Neural progenitor cell (in vitro differentiated cells): ENCODE measurements around the gene C11orf52. TPM values are rescaled to one million over a fixed set of nuclear protein-coding genes. Genes with fewer than 3 reads are reported as not detected.

Source experiments
- DNase-seq: peaks from one replicate; pipeline ENCODE4 v3.0.0-alpha.2; 2016; ENCODE audit warnings: low spot score
- H2AFZ ChIP-seq: fragments of 200-600 bp; sonication (generic); replicated peaks from 2 replicates; pipeline ENCODE4 v1.6.1; 2016; ENCODE audit warnings: antibody characterized with exemption
- H3F3A ChIP-seq: fragments of 200-600 bp; sonication (generic); 2 replicates; pipeline ENCODE4 v1.6.1; 2016; ENCODE audit warnings: antibody characterized with exemption, low read depth
- H3K27ac ChIP-seq: fragments of 200-600 bp; sonication (generic); 2 replicates; pipeline ENCODE4 v1.5.1; 2016; ENCODE audit warnings: mild to moderate bottlenecking
- H3K27me3 ChIP-seq: fragments of 200-600 bp; sonication (generic); 2 replicates; pipeline ENCODE4 v1.6.1; 2016; ENCODE audit warnings: mild to moderate bottlenecking, moderate library complexity
- H3K36me3 ChIP-seq: fragments of 200-600 bp; sonication (generic); 2 replicates; pipeline ENCODE4 v1.5.1; 2016
- H3K4me1 ChIP-seq: fragments of 200-600 bp; sonication (generic); 2 replicates; pipeline ENCODE4 v1.6.1; 2016; ENCODE audit warnings: mixed run types
- H3K4me2 ChIP-seq: fragments of 200-600 bp; sonication (generic); 2 replicates; pipeline ENCODE4 v1.6.1; 2016
- H3K4me3 ChIP-seq: fragments of 200-600 bp; sonication (generic); 2 replicates; pipeline ENCODE4 v1.5.1; 2016
- H3K79me2 ChIP-seq: fragments of 200-600 bp; sonication (generic); 2 replicates; pipeline ENCODE4 v1.6.1; 2016; ENCODE audit warnings: low read depth
- H3K9ac ChIP-seq: fragments of 200-600 bp; sonication (generic); 2 replicates; pipeline ENCODE4 v1.6.1; 2016
- H3K9me3 ChIP-seq: fragments of 200-600 bp; sonication (generic); 2 replicates; pipeline ENCODE4 v1.5.1; 2016; ENCODE audit warnings: low read depth
- H4K20me1 ChIP-seq: fragments of 200-600 bp; sonication (generic); 2 replicates; pipeline ENCODE4 v1.6.1; 2016; ENCODE audit warnings: low read depth
- H3K27ac Mint-ChIP-seq: 3 replicates; pipeline ENCODE4 v1.8.0; 2021; ENCODE audit warnings: mixed read lengths
- H3K27me3 Mint-ChIP-seq: 2 replicates; pipeline ENCODE4 v1.8.0; 2022; ENCODE audit warnings: low read depth, mild to moderate bottlenecking, inconsistent platforms, moderate library complexity, mixed read lengths; ENCODE audit not compliant: insufficient read depth
- H3K36me3 Mint-ChIP-seq: 3 replicates; pipeline ENCODE4 v1.8.0; 2021; ENCODE audit warnings: mixed read lengths
- H3K4me1 Mint-ChIP-seq: 3 replicates; pipeline ENCODE4 v1.8.0; 2021; ENCODE audit warnings: mixed read lengths
- H3K4me3 Mint-ChIP-seq: 3 replicates; pipeline ENCODE4 v1.8.0; 2021; ENCODE audit warnings: mild to moderate bottlenecking, moderate library complexity, mixed read lengths
- H3K9me3 Mint-ChIP-seq: 3 replicates; pipeline ENCODE4 v1.8.0; 2020; ENCODE audit warnings: mixed read lengths
- CTCF ChIP-seq: fragments of 200-600 bp; sonication (generic); IDR thresholded peaks from 2 replicates; pipeline ENCODE4 v1.5.1; 2017; ENCODE audit warnings: antibody characterized with exemption, mild to moderate bottlenecking
- EZH2 ChIP-seq: fragments of 200-600 bp; sonication (generic); IDR thresholded peaks from 2 replicates; pipeline ENCODE4 v1.6.1; 2017; ENCODE audit warnings: antibody characterized with exemption, mild to moderate bottlenecking, moderate library complexity
- EZH2phosphoT487 ChIP-seq: fragments of 200-600 bp; sonication (generic); IDR thresholded peaks from 2 replicates; pipeline ENCODE4 v1.6.1; 2017; ENCODE audit warnings: antibody characterized with exemption
- total RNA-seq: library from RNA; depleted of rRNA; stranded (reverse); fragments of >200 nt; gene quantifications from 2 replicates; pipeline ENCODE4 v1.2.3, GENCODE V29; 2015; ENCODE audit warnings: low replicate concordance

C11orf52 gene
- total RNA-seq, 1 donor from 2014 or later = not detected

- Histone ChIP-seq H3F3A (peaks cover 11% of the 10 kb centered on the region), H3K36me3 (no peaks in the 10 kb centered on the region), H3K9ac (no peak overlapping the region), H4K20me1 (no peaks in the 10 kb centered on the region), H3K4me1 (peaks cover 9% of the 10 kb centered on the region), H3K79me2 (no peaks in the 10 kb centered on the region), H3K4me2 (no peak overlapping the region), H3K9me3 (no peaks in the 10 kb centered on the region), H2AFZ (no peak overlapping the region), H3K27me3 (no peaks in the 10 kb centered on the region), H3K27ac (no peak overlapping the region), H3K4me3 (no peak overlapping the region)
- H3K9me3 Mint-ChIP-seq = no peaks in the 10 kb centered on the region
- H3K4me1 Mint-ChIP-seq = peaks cover 4% of the 10 kb centered on the region
- DNase-seq = no peak
- H3K27ac Mint-ChIP-seq = no peak overlapping the region
- H3K36me3 Mint-ChIP-seq = peaks cover 12% of the 10 kb centered on the region
- TF ChIP-seq CTCF (no peak), EZH2phosphoT487 (no peak), EZH2 (no peak)
- peaks cover 4% of the 10 kb centered on the region for H3K27me3 Mint-ChIP-seq
- H3K4me3 Mint-ChIP-seq = no peak overlapping the region
Observed at GRCh38 chr11:111945198-111945597, 26.5 kb downstream of the C11orf52 start.

GRCh38 chr11:111946499-111946898 lies 27.8 kb downstream of the C11orf52 start:
- Mint-ChIP-seq H3K4me3 (no peak overlapping the region), H3K36me3 (peaks cover 12% of the 10 kb centered on the region)

GRCh38 chr11:111947143-111947542 lies 28.4 kb downstream of the C11orf52 start:
- Mint-ChIP-seq H3K9me3 (peaks cover 4% of the 10 kb centered on the region), H3K27me3 (peaks cover 4% of the 10 kb centered on the region), H3K36me3 (peaks cover 12% of the 10 kb centered on the region), H3K4me1 (no peaks in the 10 kb centered on the region), H3K27ac (no peak overlapping the region), H3K4me3 (no peak overlapping the region)
- H3K4me3 ChIP-seq = no peak overlapping the region
- peaks cover 9% of the 10 kb centered on the region for H3K4me1 ChIP-seq
- peaks cover 11% of the 10 kb centered on the region for H3F3A ChIP-seq
- H3K9ac ChIP-seq = no peak overlapping the region
- H2AFZ ChIP-seq = no peak overlapping the region
- no peaks in the 10 kb centered on the region for H4K20me1 ChIP-seq
- H3K27me3 ChIP-seq = no peaks in the 10 kb centered on the region
- no peak overlapping the region for H3K4me2 ChIP-seq
- H3K27ac ChIP-seq = no peak overlapping the region
- no peaks in the 10 kb centered on the region for H3K9me3 ChIP-seq
- no peaks in the 10 kb centered on the region for H3K36me3 ChIP-seq
- no peaks in the 10 kb centered on the region for H3K79me2 ChIP-seq
- DNase-seq = no peak
- TF ChIP-seq EZH2 (no peak), CTCF (no peak)

More at GRCh38 chr11:111946499-111946898, 27.8 kb downstream of the C11orf52 start:
- Mint-ChIP-seq H3K9me3 (peaks cover 4% of the 10 kb centered on the region), H3K27ac (no peak overlapping the region), H3K4me1 (no peaks in the 10 kb centered on the region), H3K27me3 (peaks cover 4% of the 10 kb centered on the region)
- no peaks in the 10 kb centered on the region for H3K9me3 ChIP-seq
- peaks cover 9% of the 10 kb centered on the region for H3K4me1 ChIP-seq
- no peak for DNase-seq
- no peaks in the 10 kb centered on the region for H3K36me3 ChIP-seq
- no peaks in the 10 kb centered on the region for H4K20me1 ChIP-seq
- H3K4me3 ChIP-seq = no peak overlapping the region
- no peaks in the 10 kb centered on the region for H3K27me3 ChIP-seq
- no peaks in the 10 kb centered on the region for H3K79me2 ChIP-seq
- H3K4me2 ChIP-seq = no peak overlapping the region
- peaks cover 11% of the 10 kb centered on the region for H3F3A ChIP-seq
- H2AFZ ChIP-seq = no peak overlapping the region
- TF ChIP-seq CTCF = no peak
- no peak for TF ChIP-seq EZH2
- no peak for TF ChIP-seq EZH2phosphoT487
- no peak overlapping the region for H3K9ac ChIP-seq
- no peak overlapping the region for H3K27ac ChIP-seq
